CD4-positive, alpha-beta T cell treated with Interferon alpha-2 for 1 hour (primary cell): ENCODE data around the gene TM9SF4.
A peak's percentile ranks its signal among the peaks of the same experiment; 100 is the strongest.

Experiments used
- DNase-seq, 2 donors: peaks; one replicate each; pipeline ENCODE4 v3.0.0-alpha.2; 2020 to 2022

Gene TM9SF4

GRCh38 chr20:32130965-32131364 is 21.5 kb downstream of the TM9SF4 start:
- DNase-seq = no peak

DNA sequence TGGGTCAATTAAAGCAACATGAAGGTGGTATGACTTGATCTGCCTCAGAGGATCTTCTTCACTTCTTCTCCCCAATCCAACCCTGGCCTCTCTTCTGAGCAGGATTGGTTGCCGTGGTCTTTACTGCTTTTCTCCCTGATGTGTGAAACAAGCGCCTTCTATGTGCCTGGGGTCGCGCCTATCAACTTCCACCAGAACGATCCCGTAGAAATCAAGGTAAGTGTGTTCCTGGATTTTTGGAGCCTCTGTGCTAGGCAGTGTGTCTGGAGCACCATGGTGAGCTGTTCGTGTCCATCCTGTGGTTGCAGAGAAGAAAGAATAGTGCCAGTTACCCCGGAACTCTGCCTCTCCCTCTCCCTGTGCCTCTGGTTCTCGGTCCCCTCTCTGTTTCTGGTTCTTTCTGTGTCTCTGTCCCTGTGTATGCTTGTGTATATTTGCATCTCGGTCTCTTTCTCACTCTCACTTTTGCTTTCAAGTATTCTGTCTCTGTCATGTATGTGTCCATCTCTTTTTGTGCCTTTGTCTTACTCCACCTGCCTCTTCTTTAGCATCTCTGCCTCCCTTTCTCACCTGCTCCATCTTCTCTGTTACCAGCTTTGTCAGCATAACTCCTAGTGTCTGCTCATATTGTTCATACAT is 23.5 kb downstream of the TM9SF4 start:
- DNase-seq = no peak

DNA sequence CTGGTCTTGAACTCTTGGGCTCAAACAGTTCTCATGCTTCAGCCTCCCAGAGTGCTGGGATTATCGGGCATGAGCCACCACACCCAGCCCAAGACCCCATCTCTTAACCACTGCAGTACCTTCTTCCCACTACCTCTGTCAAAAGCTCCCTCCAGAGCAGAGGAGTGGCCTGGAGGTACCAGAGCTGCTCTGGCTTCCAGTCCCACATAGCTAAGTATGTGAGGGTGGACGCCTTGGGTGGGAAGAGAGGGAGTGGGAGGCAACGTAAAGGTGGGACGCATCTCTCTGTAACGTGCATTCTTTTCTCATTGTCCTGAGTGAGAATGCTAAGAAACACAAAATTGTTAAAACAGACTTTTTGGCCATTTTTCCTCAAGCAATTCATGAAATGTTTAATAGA is 24.5 kb downstream of the TM9SF4 start:
- DNase-seq = no peak

DNA sequence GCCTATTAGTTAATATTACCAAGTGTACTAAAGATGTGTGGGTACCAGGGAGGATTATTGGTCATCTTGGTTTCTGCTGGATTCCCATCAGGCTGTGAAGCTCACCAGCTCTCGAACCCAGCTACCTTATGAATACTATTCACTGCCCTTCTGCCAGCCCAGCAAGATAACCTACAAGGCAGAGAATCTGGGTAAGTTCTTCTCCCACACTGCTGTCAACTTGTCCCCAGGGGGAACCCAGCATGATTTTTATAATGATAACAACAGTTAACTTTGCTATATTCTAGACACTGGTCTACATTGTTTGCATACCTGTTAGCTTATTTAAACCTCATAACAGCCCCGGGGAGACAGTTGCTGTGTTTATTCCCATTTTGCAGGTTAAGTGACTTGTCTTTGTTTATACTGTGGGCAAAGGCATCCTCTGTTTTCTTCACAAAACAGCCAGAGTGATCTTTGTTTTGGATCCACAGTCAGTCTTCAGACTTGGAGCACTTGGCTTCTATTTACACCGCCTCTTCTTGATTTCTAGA is 26.5 kb downstream of the TM9SF4 start:
- DNase-seq = no peak

GRCh38 chr20:32138921-32139320 is 29.4 kb downstream of the TM9SF4 start:
- no peak for DNase-seq

- no peak for DNase-seq
Observed at GRCh38 chr20:32139947-32140346, 30.4 kb downstream of the TM9SF4 start.

DNA sequence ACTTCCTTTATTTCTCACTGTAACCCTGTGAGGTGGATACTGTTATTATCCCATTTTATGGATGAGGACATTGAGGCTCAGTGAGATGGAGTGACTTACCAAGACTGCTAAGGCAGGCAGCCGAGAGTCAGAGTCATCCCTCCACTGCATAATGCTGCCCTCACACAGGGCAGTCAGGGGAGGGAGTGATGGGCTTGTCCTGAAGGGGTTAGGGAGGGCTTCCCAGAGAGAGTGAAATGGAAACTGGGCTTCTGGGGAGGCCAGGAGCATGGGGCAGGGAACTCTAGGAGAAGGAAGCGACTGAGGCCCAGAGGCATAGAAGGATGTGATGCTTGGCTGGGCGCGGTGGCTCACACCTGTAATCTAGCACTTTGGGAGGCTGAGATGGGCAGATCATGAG is 31.1 kb downstream of the TM9SF4 start:
- DNase-seq = no peak

DNA sequence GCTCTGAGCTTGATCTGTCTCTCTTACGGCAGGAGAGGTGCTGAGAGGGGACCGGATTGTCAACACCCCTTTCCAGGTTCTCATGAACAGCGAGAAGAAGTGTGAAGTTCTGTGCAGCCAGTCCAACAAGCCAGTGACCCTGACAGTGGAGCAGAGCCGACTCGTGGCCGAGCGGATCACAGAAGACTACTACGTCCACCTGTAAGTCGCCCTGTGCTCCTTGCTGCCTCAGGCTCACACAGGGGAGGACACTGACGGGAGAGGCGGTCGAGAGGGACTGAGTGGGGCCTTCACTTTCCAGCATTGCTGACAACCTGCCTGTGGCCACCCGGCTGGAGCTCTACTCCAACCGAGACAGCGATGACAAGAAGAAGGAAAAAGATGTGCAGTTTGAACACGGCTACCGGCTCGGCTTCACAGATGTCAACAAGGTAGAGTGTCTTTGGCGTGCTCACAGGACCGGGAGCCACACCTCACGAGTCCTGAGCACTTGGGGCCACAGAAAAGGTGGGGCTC is 32.0 kb downstream of the TM9SF4 start:
- no peak for DNase-seq

- no peak for DNase-seq
Observed at GRCh38 chr20:32142088-32142487, 32.6 kb downstream of the TM9SF4 start.

DNA sequence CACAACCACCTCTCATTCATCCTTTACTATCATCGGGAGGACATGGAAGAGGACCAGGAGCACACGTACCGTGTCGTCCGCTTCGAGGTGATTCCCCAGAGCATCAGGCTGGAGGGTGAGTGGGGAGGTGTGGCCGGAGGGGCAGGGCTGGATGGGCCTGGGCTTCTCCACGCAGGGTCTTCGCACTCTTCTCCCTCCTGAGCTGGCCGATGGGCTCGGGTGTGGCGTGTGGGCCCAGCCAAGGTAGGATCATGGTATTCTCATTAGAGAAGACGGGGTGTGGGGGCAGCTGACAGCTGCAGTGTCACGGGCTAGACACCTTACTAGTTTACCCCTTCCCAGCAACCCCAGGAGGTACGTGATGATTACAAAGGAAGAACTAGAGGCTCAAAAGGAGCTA is 33.5 kb downstream of the TM9SF4 start:
- no peak for DNase-seq

- DNase-seq = no peak
Observed at GRCh38 chr20:32144898-32145662, 35.6 kb downstream of the TM9SF4 start.

DNA sequence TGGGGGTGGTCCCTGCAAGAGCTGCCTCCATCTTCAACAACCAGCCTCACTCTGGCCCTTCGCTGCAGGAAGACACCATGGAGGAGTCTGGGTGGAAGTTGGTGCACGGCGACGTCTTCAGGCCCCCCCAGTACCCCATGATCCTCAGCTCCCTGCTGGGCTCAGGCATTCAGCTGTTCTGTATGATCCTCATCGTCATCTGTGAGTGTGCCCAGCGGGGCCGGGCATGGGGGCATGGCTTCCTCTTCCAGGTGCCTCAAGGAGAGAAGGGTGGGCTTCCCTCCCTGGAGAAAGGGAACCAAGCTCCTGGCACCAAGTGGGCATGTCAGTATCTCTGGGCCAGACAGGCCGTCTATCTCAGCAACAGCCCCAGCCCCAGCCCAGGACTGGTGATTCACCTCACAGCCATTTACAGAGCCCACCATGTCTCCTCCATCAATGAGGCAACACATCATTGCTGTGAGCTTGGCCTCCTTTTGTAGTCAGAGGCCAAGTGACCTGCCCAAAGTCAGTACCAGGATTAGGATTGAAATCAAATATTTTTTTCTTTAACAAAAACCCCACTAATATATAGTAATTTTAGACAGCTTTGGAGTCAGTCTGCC is 40.2 kb downstream of the TM9SF4 start:
- no peak for DNase-seq

DNA sequence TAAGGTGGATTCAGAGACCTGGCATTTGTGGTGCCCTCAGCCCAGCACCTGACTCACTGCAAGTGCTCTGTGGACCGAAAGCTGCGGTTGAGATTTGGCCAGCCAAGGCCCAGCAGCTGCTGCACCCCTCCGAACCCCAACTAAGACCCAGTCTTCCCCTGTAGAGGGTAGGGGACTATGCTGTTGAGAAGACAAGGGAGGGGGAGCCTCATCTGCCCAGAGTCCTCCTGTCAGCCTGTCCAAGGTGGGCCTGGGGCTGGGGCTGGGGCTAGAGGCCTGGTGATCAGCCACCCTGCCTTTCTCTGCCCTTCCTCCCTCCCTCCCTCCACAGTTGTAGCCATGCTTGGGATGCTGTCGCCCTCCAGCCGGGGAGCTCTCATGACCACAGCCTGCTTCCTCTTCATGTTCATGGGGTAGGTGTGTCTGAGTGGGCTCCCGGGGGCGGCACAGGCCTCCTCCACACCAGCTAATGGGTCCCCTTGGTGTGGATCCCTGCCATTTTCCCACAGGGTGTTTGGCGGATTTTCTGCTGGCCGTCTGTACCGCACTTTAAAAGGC is 40.9 kb downstream of the TM9SF4 start:
- DNase-seq = no peak

DNA sequence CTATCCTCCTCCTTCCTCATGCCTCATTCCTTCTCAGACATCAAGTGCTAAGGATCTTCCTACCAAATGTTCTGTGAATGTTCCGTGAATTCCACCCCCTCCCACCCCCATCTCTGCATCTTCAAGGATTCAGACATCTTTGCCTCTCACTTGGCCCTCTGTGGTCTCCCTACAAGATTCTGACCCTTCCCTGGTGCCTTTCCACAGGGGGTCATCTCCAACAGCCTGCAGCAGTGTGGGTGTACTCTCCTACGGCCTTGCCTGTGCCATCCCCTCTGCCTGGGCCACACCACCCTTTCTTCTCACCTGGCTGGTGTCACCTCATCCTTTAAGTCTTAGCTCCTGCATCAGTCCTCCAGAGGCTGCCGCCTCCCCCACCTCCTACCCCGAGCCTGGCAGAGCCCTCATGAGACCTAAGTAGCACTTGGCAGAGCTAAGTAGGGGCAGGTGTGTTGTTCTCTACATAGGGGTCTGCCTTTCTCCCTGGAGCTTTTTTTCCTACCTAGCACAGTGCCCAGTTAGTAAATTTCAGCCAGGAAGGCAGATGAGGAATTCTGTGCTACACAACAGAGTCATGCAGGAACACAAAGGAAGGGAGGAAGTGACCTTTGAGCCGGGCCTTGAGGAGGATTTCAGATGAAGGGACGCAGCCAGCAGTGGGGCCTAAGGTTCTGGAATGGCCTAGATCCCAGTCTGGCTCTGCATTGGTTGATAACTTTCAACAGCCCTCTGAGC is 43.1 kb downstream of the TM9SF4 start:
- DNase-seq = no peak

GRCh38 chr20:32153156-32153665 is 43.7 kb downstream of the TM9SF4 start:
- no peak for DNase-seq

DNA sequence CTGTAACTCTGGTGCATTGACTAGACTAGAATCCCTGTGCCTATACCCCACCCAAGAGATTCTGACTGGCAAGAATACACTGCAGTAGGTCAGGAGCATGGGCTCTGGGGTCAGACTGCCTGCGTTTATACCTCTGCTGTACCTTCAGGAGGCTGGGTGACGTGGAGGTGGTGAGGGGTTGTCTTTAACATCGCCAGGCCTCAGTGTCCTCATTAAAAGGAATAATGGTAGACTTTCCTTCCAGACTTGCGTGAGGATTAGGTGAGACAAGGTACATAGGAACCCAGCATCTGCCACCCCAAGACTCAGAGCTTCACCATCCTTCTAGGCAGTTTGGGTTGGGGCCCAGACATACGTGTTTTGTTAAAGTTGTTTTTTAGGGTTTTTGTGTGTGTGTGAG is 44.3 kb downstream of the TM9SF4 start:
- no peak for DNase-seq

- DNase-seq = peak; percentile 40 to 84
Observed at GRCh38 chr20:32155017-32155981, 45.8 kb downstream of the TM9SF4 start.

GRCh38 chr20:32157611-32158010 is 48.1 kb downstream of the TM9SF4 start:
- DNase-seq = no peak

DNA sequence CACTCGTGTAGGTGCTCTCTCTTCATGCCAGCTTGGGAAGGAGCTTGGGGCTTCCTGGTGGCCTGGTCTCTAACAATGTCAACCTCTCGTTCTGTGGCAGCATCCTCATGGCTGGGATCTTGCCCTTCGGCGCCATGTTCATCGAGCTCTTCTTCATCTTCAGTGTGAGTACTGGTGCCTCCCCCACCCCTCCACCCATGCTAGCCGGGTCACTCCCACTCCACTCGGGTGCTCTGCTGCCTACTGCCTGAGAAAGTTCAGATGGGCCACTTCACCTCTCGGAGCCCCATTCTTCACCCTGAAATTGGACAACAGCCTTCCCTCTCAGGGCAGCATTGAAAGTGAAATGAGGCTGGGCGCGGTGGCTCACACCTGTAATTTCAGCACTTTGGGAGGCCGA is 48.8 kb downstream of the TM9SF4 start:
- no peak for DNase-seq

DNA sequence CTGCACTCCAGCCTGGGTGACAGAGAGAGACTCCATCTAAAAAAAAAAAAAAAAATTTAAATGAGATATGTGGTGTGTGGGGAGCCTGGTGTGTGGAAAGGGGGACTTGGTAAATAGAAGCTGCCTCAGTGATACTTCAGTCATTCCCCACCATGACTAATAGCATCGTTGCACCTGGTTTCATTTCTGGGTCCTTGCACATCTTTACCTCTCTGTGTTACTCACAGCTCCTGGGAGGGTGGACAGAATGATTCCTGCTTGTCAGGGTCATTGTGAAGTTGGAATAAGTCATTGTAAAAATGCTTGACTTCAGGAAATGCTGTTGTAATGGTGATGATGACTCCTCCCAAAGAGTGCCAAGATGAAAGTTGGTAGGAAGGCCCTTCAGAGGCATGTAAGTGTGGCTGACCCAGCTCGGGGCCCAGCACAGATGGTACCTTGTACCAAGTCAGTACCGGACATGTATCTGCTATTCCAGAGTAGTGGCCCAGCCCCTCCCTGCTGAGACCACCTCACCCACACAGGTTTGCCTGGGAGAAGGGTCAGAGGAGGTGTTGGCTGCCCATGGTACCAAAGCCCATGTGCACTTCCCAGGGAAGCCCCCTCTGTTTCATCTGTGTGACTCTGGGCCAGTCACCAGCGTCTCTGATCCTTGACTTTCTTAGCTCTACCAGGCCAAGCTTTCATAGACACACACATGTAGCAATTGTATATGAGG is 49.6 kb downstream of the TM9SF4 start:
- no peak for DNase-seq
